ENCODE measurements around the gene FADS6.

Gene FADS6

GRCh38 chr17:74881073-74881472 is 12.4 kb downstream of the FADS6 start (continued):
- TF ChIP-seq GLIS3 (CRISPR knock-in tag; IDR thresholded peaks at IDR 0.05), result no peak

- ATAC-seq, result no peak
- TF ChIP-seq TSHZ2 (CRISPR knock-in tag; IDR thresholded peaks at IDR 0.05), result no peak
- TF ChIP-seq ZFP3 (CRISPR knock-in tag; IDR thresholded peaks at IDR 0.05), result no peak
- TF ChIP-seq BACH2 (CRISPR knock-in tag; IDR thresholded peaks at IDR 0.05; ENCODE audit: borderline replicate concordance), result no peak
Measured at GRCh38 chr17:74879308-74879707, 14.1 kb downstream of the FADS6 start.

- TF ChIP-seq TCF4 (CRISPR knock-in tag; IDR thresholded peaks at IDR 0.05; ENCODE audit: borderline replicate concordance) (no peak), POU6F1 (CRISPR knock-in tag; IDR thresholded peaks at IDR 0.05; ENCODE audit: borderline replicate concordance, low read depth) (no peak), ZNF8 (CRISPR knock-in tag; IDR thresholded peaks at IDR 0.05) (no peak), TOX (CRISPR knock-in tag; IDR thresholded peaks at IDR 0.05; ENCODE audit: borderline replicate concordance) (no peak), GLIS3 (CRISPR knock-in tag; IDR thresholded peaks at IDR 0.05) (no peak), CREB5 (CRISPR knock-in tag; IDR thresholded peaks at IDR 0.05; ENCODE audit: low read depth) (no peak), ZFP3 (CRISPR knock-in tag; IDR thresholded peaks at IDR 0.05) (no peak), ZFP30 (CRISPR knock-in tag; IDR thresholded peaks at IDR 0.05) (no peak), ZC3H10 (CRISPR knock-in tag; IDR thresholded peaks at IDR 0.05) (no peak), CSDC2 (CRISPR knock-in tag; IDR thresholded peaks at IDR 0.05) (no peak), SNAI2 (CRISPR knock-in tag; IDR thresholded peaks at IDR 0.05) (no peak), CSRNP3 (CRISPR knock-in tag; IDR thresholded peaks at IDR 0.05) (no peak), OSR1 (CRISPR knock-in tag; IDR thresholded peaks at IDR 0.05) (no peak)
- ATAC-seq, result no peak
Measured at GRCh38 chr17:74878658-74879057, 14.8 kb downstream of the FADS6 start.

GRCh38 chr17:74877592-74878548 is 15.6 kb downstream of the FADS6 start:
- ATAC-seq, result no peak
- no peak for TF ChIP-seq ZNF8 (CRISPR knock-in tag; IDR thresholded peaks at IDR 0.05)
- TF ChIP-seq GLIS3 (CRISPR knock-in tag; IDR thresholded peaks at IDR 0.05), result no peak
- TF ChIP-seq PPARA (CRISPR knock-in tag; IDR thresholded peaks at IDR 0.05; ENCODE audit: borderline replicate concordance), result no peak
- TF ChIP-seq ZFP30 (CRISPR knock-in tag; IDR thresholded peaks at IDR 0.05), result no peak
- TF ChIP-seq OSR1 (CRISPR knock-in tag; IDR thresholded peaks at IDR 0.05), result no peak
- TF ChIP-seq BACH2 (CRISPR knock-in tag; IDR thresholded peaks at IDR 0.05; ENCODE audit: borderline replicate concordance), result no peak
- TF ChIP-seq ISL1 (CRISPR knock-in tag; IDR thresholded peaks at IDR 0.05), result no peak
- TF ChIP-seq CREB5 (CRISPR knock-in tag; IDR thresholded peaks at IDR 0.05; ENCODE audit: low read depth), result no peak
- no peak for TF ChIP-seq RARB (CRISPR knock-in tag; IDR thresholded peaks at IDR 0.05)
- TF ChIP-seq POU6F1 (CRISPR knock-in tag; IDR thresholded peaks at IDR 0.05; ENCODE audit: borderline replicate concordance, low read depth), result no peak
- no peak for TF ChIP-seq TCF4 (CRISPR knock-in tag; IDR thresholded peaks at IDR 0.05; ENCODE audit: borderline replicate concordance)
- TF ChIP-seq ZC3H10 (CRISPR knock-in tag; IDR thresholded peaks at IDR 0.05), result no peak

Data from SK-N-SH treated with all-trans-retinoic acid at 6 μM for 48 hours (cell line).